Stimulated activated CD4-positive, alpha-beta T cell treated with anti-CD3 and anti-CD28 coated beads, Interleukin-4, amount 100 ng/mL, for 1 hour (primary cell): ENCODE data around the gene OR4C46.
"Not testable (repeated sequence)": the region's sequence is repeated elsewhere in the genome, so short reads cannot be mapped to it uniquely, and the experiment has no call there.

Experiments
- DNase-seq: peaks from one replicate; pipeline ENCODE4 v3.0.0-alpha.2; 2020

Gene OR4C46

DNA sequence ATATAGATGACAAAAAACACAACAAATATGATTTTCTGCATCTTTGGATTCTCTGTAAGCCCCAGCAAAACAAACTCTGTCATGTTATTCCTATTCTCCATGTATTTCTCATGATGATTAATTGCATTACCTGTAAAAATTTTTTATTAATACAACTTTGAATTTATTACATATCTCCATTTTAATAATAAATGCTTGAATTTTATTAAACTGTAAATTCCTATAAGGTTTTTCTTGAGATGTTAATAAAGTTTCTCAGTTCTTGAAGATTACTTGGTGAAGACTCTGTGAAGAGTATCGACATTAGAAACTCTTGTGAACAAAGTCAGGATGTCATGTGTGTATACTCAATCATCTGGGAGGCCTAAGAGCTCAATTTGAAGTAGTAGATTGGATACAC lies at the start of gene OR4C46:
Gene OR4C46, minus strand, starts transcription at position 101 of the 400 bp plus-strand sequence. Its CDS starts 0 bp downstream, at position 101.
- no peak for DNase-seq

DNA sequence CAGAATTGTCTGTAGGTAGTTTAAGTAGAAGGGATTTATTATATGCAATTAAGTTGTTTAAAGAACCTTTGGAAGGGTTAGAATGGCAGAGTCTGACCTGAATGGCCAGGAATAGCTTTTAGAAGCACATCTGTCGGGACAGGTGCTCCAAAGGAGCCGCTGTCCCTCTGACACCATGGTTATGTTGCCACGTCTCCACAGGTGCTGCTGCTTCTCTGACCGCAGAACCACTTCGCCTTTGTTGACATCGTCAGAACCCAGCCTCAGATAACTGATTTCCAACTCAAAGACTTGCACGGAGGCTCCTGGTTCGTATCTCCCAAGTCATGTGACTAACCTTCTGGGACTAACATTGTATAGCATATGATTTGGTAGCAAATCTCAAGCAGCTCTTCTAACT lies 41.8 kb upstream of the OR4C46 start:
- DNase-seq: not testable (repeated sequence)

DNA sequence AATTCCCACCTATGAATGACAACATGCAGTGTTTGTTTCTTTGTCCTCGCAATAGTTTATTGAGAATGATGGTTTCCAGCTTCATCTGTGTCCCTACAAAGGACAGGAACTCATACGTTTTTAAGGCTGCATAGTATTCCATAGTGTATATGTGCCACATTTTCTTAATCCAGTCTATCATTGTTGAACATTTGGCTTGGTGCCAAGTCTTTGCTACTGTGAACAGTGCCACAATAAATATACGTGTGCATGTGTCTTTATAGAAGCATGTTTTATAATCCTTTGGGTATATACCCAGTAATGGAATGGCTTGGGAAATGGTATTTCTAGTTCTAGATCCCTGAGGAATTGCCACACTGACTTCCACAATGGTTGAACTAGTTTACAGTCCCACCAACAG lies 42.4 kb downstream of the OR4C46 start:
- not testable (repeated sequence) for DNase-seq

DNA sequence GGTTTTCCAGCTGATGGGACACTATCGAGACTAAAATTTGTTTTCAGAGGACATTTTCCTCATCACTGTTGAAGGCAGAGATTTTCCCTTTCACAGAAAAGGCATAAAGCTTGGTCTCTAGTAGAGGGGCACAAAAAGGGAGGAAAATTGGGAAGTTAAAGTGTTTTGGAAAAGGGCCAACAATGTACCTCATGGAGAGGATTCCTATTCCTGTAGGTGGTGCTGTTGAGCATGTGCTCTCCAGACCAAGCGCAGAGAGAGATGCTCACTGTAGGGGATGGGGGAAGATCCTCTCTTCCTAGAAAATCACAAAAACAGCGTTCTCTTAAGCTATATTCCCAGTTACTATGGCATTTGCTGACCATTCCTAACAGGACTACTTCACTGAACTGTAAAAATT lies 44.9 kb downstream of the OR4C46 start:
- DNase-seq: no peak

DNA sequence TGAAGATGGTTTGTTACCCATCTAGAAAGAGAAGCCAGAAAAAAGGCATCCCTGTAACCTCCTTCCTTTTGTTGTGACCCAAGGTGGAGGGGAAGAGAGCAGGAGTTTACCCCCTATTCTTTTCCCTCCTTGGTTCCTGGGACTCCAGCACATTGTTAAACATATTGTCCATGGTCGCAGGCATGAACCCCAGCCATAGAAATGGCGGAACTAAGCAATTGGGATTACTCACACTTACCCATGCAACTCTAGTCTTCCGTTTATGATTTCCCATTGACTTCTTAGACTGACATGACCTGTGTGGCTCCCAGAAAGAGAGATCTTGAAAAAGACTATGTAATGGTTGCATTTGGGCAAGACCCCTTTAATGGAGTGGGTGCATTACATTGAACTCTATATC lies 45.4 kb downstream of the OR4C46 start:
- DNase-seq: no peak
